GM19043 (cell line): ENCODE results near the gene NDUFS6.

ENCODE experiments used
- ATAC-seq: cut with Tn5 transposase; IDR thresholded peaks from one replicate; pipeline ENCODE4 v1.9.1; 2021; ENCODE audit warnings: low read depth; ENCODE audit not compliant: unreplicated experiment

Gene NDUFS6

GRCh38 chr5:1845696-1846095 is 44.5 kb downstream of the NDUFS6 start:
- no peak for ATAC-seq

GRCh38 chr5:1846583-1846982 is 45.4 kb downstream of the NDUFS6 start:
- ATAC-seq = no peak

GRCh38 chr5:1847056-1847455 is 45.8 kb downstream of the NDUFS6 start:
- no peak for ATAC-seq

- ATAC-seq = no peak
These were observed 46.4 kb downstream of the NDUFS6 start for GRCh38 chr5:1847611-1848010.

GRCh38 chr5:1850324-1851154 is 49.3 kb downstream of the NDUFS6 start:
- no peak for ATAC-seq

GRCh38 chr5:1851290-1851934 is 50.2 kb downstream of the NDUFS6 start:
- no peak for ATAC-seq

- no peak for ATAC-seq
These were observed 51.2 kb downstream of the NDUFS6 start for GRCh38 chr5:1852324-1852947.

GRCh38 chr5:1853531-1853930 is 52.3 kb downstream of the NDUFS6 start:
- ATAC-seq = no peak

GRCh38 chr5:1855075-1855474 is 53.9 kb downstream of the NDUFS6 start:
- no peak for ATAC-seq

- no peak for ATAC-seq
These were observed 54.4 kb downstream of the NDUFS6 start for GRCh38 chr5:1855596-1855995.

GRCh38 chr5:1856596-1857255 is 55.5 kb downstream of the NDUFS6 start:
- ATAC-seq = no peak

GRCh38 chr5:1857256-1857600 is 56.0 kb downstream of the NDUFS6 start:
- ATAC-seq = no peak

GRCh38 chr5:1858436-1858835 is 57.2 kb downstream of the NDUFS6 start:
- ATAC-seq = no peak

- ATAC-seq = no peak
These were observed 57.9 kb downstream of the NDUFS6 start for GRCh38 chr5:1859099-1859498.

- ATAC-seq = no peak
These were observed 58.9 kb downstream of the NDUFS6 start for GRCh38 chr5:1860021-1860610.

GRCh38 chr5:1860949-1861348 is 59.7 kb downstream of the NDUFS6 start:
- ATAC-seq = no peak

- ATAC-seq = no peak
These were observed 63.8 kb downstream of the NDUFS6 start for GRCh38 chr5:1864896-1865440.

GRCh38 chr5:1865486-1865885 is 64.3 kb downstream of the NDUFS6 start:
- ATAC-seq = no peak
